GM12878 (cell line): Measurements from ENCODE around the gene WIPF1. TPM values are rescaled to one million over a fixed set of nuclear protein-coding genes. Genes with fewer than 3 reads are reported as not detected.

Experiments used
- CBX3 ChIP-seq: fragments of 200-600 bp; sonication (generic); IDR thresholded peaks from 2 replicates; pipeline ENCODE4 v1.6.1; 2016; ENCODE audit warnings: low read depth, borderline replicate concordance
- CREM ChIP-seq: IDR thresholded peaks from 2 replicates; pipeline ENCODE4 v1.6.1; 2014; ENCODE audit warnings: antibody characterized with exemption, low read depth
- EP300 ChIP-seq, 2 experiments: fragments of 150-350 bp in 1 of 2; IDR thresholded peaks; 2 replicates each; pipeline ENCODE4 v1.6.1; 2011 to 2012; ENCODE audit warnings: low read depth in 2 of 2, low read length in 2 of 2, borderline replicate concordance in 1 of 2, improper control_type of control experiment in 1 of 2, inconsistent platforms in 1 of 2; ENCODE audit not compliant: control insufficient read depth in 1 of 2
- FOXM1 ChIP-seq: IDR thresholded peaks from 2 replicates; pipeline ENCODE4 v1.6.1; 2012; ENCODE audit warnings: low read depth, mild to moderate bottlenecking, inconsistent platforms, low read length, moderate library complexity
- HDAC2 ChIP-seq: fragments of 200-600 bp; sonication (generic); IDR thresholded peaks from 2 replicates; pipeline ENCODE4 v1.6.1; 2017
- IKZF1 ChIP-seq: fragments of 450-650 bp; conservative IDR thresholded peaks from 2 replicates; pipeline ENCODE4 v1.6.1; 2017; ENCODE audit warnings: antibody characterized with exemption, mild to moderate bottlenecking
- JUNB ChIP-seq: IDR thresholded peaks from 2 replicates; pipeline ENCODE4 v1.6.1; 2016; ENCODE audit warnings: antibody characterized with exemption, mild to moderate bottlenecking
- LARP7 ChIP-seq: fragments of 450-650 bp; IDR thresholded peaks from 2 replicates; pipeline ENCODE4 v1.6.1; 2017; ENCODE audit warnings: mild to moderate bottlenecking
- MEF2A ChIP-seq: IDR thresholded peaks from 2 replicates; pipeline ENCODE4 v1.6.1; 2011; ENCODE audit warnings: low read depth, mild to moderate bottlenecking, low read length, moderate library complexity; ENCODE audit not compliant: insufficient read depth
- MYC ChIP-seq: IDR thresholded peaks from 2 replicates; pipeline ENCODE4 v1.6.1; 2011; ENCODE audit warnings: mild to moderate bottlenecking, low read length, moderate library complexity, inconsistent platforms; ENCODE audit not compliant: insufficient read depth, insufficient replicate concordance, insufficient read length, severe bottlenecking
- NFXL1 ChIP-seq: fragments of 450-650 bp; IDR thresholded peaks from 2 replicates; pipeline ENCODE4 v1.6.1; 2017; ENCODE audit warnings: antibody characterized with exemption, mild to moderate bottlenecking, borderline replicate concordance
- NR2F1 ChIP-seq: fragments of 450-650 bp; conservative IDR thresholded peaks from 2 replicates; pipeline ENCODE4 v1.6.1; 2017; ENCODE audit warnings: mild to moderate bottlenecking
- POLR2AphosphoS5 ChIP-seq: IDR thresholded peaks from 2 replicates; pipeline ENCODE4 v1.6.1; 2011; ENCODE audit warnings: mild to moderate bottlenecking, low read length, inconsistent platforms
- RB1 ChIP-seq: fragments of 450-650 bp; formaldehyde crosslinking; IDR thresholded peaks from 2 replicates; pipeline ENCODE4 v1.6.1; 2017; ENCODE audit warnings: mild to moderate bottlenecking, borderline replicate concordance
- SMARCA5 ChIP-seq: fragments of 450-650 bp; IDR thresholded peaks from 2 replicates; pipeline ENCODE4 v1.6.1; 2017; ENCODE audit warnings: mild to moderate bottlenecking
- SMC3 ChIP-seq: IDR thresholded peaks from 2 replicates; pipeline ENCODE4 v1.6.1; 2011; ENCODE audit warnings: low read length, improper control_type of control experiment, borderline replicate concordance
- SUPT20H ChIP-seq: IDR thresholded peaks from 2 replicates; pipeline ENCODE4 v1.6.1; 2011; ENCODE audit warnings: low read depth, mild to moderate bottlenecking, low read length, moderate library complexity, borderline replicate concordance; ENCODE audit not compliant: control insufficient read depth
- SUZ12 ChIP-seq: fragments of 200-600 bp; sonication (generic); IDR thresholded peaks from one replicate; pipeline ENCODE4 v1.6.1; 2018; ENCODE audit warnings: antibody characterized with exemption, mild to moderate bottlenecking; ENCODE audit not compliant: unreplicated experiment
- TARDBP ChIP-seq: IDR thresholded peaks from 2 replicates; pipeline ENCODE4 v1.6.1; 2016; ENCODE audit warnings: borderline replicate concordance
- TCF12 ChIP-seq: IDR thresholded peaks from 2 replicates; pipeline ENCODE4 v1.6.1; 2011; ENCODE audit warnings: low read depth, mild to moderate bottlenecking, low read length
- ZNF622 ChIP-seq: fragments of 450-650 bp; IDR thresholded peaks from 2 replicates; pipeline ENCODE4 v1.6.1; 2017; ENCODE audit warnings: mild to moderate bottlenecking, inconsistent platforms
- ZSCAN29 ChIP-seq: fragments of 450-650 bp; IDR thresholded peaks from 2 replicates; pipeline ENCODE4 v1.6.1; 2017; ENCODE audit warnings: mild to moderate bottlenecking, moderate library complexity
- polyA plus RNA-seq, 11 experiments: library from polyadenylated mRNA; depleted of rRNA in 4 of 11; unstranded in 6 of 11; stranded (reverse) in 5 of 11; fragments of >200 nt; fragmentation: Nextera tagmentation in 4 of 11; fragmentation: Illumina TruSeq in 1 of 11; extraction: Ambion mirVana in 4 of 11; extraction: Trizol in 1 of 11; gene quantifications; 1 replicate in 1 of 11; 2 replicates in 10 of 11; pipeline versions ENCODE4 v1.2.1 to v1.2.3, GENCODE V29; 2011 to 2016; ENCODE audit warnings: inconsistent platforms in 2 of 11, missing spikeins in 2 of 11, low read depth in 1 of 11
- total RNA-seq, 4 experiments: library from RNA; depleted of rRNA in 3 of 4; stranded (reverse); fragments of >200 nt in 3 of 4; fragmentation: Illumina TruSeq in 1 of 4; extraction: Trizol in 1 of 4; gene quantifications; 2 replicates each; pipeline versions ENCODE4 v1.2.1 to v1.2.3, GENCODE V29; 2013 to 2021
- TF ChIP-seq, protein P1 (sequence below): IDR thresholded peaks from 2 replicates; pipeline ENCODE4 v1.6.1; 2011; ENCODE audit warnings: low read depth, mild to moderate bottlenecking, low read length, moderate library complexity, borderline replicate concordance; ENCODE audit errors: extremely low read depth
- TF ChIP-seq, protein P2 (sequence below): IDR thresholded peaks from 2 replicates; pipeline ENCODE4 v1.6.1; 2012; ENCODE audit warnings: low read depth, low read length, improper control_type of control experiment
- TF ChIP-seq, protein P3 (sequence below): fragments of 450-650 bp; IDR thresholded peaks from 2 replicates; pipeline ENCODE4 v1.6.1; 2018; ENCODE audit warnings: mild to moderate bottlenecking, low read depth, moderate library complexity; ENCODE audit not compliant: partially characterized antibody
- TF ChIP-seq, protein P4 (sequence below): fragments of 450-650 bp; IDR thresholded peaks from 2 replicates; pipeline ENCODE4 v1.6.1; 2016; ENCODE audit warnings: mild to moderate bottlenecking

The WIPF1 gene
- total and polyA plus RNA-seq, 10 of the 15 experiments (the other 5 are each of a cell fraction or from before 2014, with no cell fraction given): 23.1 to 188 (median 68.9) TPM

DNA sequence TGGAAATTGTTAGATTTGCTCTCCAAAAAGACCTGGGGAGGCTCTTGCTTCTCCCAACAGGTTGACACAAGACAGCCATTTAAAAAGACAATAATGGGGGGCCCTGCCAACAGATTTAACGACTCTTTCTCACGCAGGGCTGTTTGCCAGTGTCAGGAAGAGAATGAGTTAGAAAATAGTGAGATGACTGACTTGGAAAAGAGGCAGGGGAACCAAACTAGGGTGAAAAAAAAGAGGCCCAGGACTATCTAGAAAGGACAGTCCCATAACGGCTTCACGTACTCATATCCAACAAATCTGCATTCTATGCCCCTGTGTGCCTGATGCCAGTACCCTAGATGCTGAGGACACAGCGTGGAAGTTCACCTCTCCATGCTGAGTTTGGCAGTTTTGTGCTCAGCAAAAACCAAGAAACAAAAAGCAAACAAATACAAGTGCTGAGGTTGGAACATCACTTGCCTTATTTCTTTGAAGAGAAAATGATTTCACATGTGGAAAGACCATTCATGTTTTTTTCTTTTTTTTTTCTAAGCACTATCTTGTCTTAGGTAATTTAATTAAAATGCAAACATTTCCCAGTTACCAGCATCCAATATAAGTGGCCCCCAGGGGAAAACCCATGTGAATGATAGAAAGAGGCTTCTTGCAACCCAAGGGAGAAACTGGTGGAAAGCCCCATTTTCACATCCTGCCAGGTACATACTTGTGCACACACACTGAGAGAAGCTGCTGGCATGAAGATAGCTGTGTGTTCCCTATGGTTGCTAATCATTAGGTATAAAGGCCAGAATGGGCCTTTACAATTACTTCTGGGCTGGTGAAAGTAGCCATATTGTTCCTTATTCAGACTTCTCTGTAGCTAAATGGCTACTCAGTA, 10.6 kb upstream of the WIPF1 start (continued):
- TF ChIP-seq MYC (no peak), ZSCAN29 (no peak), RB1 (no peak), SUZ12 (no peak), JUNB (no peak; the same call in 1 of the 2 replicates), NR2F1 (no peak), EP300 (IDR thresholded peaks at IDR 0.05; ENCODE audit: borderline replicate concordance in 1 of 2, control insufficient read depth in 1 of 2, low read depth in 2 of 2, low read length in 2 of 2) (peak; percentile 44 to 55; a peak in 2 of 4 replicates), SUPT20H (no peak), SMC3 (no peak), CBX3 (no peak), TCF12 (0 out of 2 replicates have a peak, but pooled peaks have one; percentile 31), CREM (no peak), IKZF1 (peak; percentile 57), FOXM1 (no peak; the same call in none of the 2 replicates), TARDBP (no peak), MEF2A (0 out of 2 replicates have a peak, but pooled peaks have one; percentile 12), POLR2AphosphoS5 (no peak; the same call in 1 of the 2 replicates), SMARCA5 (no peak), HDAC2 (no peak), ZNF622 (no peak), NFXL1 (no peak), LARP7 (no peak)
- TF ChIP-seq, protein P1, sequence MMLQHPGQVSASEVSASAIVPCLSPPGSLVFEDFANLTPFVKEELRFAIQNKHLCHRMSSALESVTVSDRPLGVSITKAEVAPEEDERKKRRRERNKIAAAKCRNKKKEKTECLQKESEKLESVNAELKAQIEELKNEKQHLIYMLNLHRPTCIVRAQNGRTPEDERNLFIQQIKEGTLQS: no peak
- TF ChIP-seq, protein P2, sequence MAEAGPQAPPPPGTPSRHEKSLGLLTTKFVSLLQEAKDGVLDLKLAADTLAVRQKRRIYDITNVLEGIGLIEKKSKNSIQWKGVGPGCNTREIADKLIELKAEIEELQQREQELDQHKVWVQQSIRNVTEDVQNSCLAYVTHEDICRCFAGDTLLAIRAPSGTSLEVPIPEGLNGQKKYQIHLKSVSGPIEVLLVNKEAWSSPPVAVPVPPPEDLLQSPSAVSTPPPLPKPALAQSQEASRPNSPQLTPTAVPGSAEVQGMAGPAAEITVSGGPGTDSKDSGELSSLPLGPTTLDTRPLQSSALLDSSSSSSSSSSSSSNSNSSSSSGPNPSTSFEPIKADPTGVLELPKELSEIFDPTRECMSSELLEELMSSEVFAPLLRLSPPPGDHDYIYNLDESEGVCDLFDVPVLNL: no peak
- TF ChIP-seq, protein P3, sequence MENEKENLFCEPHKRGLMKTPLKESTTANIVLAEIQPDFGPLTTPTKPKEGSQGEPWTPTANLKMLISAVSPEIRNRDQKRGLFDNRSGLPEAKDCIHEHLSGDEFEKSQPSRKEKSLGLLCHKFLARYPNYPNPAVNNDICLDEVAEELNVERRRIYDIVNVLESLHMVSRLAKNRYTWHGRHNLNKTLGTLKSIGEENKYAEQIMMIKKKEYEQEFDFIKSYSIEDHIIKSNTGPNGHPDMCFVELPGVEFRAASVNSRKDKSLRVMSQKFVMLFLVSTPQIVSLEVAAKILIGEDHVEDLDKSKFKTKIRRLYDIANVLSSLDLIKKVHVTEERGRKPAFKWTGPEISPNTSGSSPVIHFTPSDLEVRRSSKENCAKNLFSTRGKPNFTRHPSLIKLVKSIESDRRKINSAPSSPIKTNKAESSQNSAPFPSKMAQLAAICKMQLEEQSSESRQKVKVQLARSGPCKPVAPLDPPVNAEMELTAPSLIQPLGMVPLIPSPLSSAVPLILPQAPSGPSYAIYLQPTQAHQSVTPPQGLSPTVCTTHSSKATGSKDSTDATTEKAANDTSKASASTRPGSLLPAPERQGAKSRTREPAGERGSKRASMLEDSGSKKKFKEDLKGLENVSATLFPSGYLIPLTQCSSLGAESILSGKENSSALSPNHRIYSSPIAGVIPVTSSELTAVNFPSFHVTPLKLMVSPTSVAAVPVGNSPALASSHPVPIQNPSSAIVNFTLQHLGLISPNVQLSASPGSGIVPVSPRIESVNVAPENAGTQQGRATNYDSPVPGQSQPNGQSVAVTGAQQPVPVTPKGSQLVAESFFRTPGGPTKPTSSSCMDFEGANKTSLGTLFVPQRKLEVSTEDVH: no peak
- TF ChIP-seq, protein P4, sequence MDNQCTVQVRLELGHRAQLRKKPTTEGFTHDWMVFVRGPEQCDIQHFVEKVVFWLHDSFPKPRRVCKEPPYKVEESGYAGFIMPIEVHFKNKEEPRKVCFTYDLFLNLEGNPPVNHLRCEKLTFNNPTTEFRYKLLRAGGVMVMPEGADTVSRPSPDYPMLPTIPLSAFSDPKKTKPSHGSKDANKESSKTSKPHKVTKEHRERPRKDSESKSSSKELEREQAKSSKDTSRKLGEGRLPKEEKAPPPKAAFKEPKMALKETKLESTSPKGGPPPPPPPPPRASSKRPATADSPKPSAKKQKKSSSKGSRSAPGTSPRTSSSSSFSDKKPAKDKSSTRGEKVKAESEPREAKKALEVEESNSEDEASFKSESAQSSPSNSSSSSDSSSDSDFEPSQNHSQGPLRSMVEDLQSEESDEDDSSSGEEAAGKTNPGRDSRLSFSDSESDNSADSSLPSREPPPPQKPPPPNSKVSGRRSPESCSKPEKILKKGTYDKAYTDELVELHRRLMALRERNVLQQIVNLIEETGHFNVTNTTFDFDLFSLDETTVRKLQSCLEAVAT: no peak
